GM12875 (cell line): Measurements from ENCODE around the gene MEIS3.

ENCODE experiments used
- H3K4me3 ChIP-seq: one replicate; pipeline ENCODE4 v1.5.1; 2011; ENCODE audit warnings: low read depth, low read length, control low read depth
- CTCF ChIP-seq: IDR thresholded peaks from 2 replicates; pipeline ENCODE4 v1.5.1; 2011; ENCODE audit warnings: low read depth, mild to moderate bottlenecking, control low read depth, inconsistent platforms, low read length, moderate library complexity, borderline replicate concordance; ENCODE audit not compliant: insufficient read depth

The MEIS3 gene

GRCh38 chr19:47406711-47407416 lies 12.5 kb downstream of the MEIS3 start:
- TF ChIP-seq CTCF: no peak
- no peak overlapping the region for H3K4me3 ChIP-seq

DNA sequence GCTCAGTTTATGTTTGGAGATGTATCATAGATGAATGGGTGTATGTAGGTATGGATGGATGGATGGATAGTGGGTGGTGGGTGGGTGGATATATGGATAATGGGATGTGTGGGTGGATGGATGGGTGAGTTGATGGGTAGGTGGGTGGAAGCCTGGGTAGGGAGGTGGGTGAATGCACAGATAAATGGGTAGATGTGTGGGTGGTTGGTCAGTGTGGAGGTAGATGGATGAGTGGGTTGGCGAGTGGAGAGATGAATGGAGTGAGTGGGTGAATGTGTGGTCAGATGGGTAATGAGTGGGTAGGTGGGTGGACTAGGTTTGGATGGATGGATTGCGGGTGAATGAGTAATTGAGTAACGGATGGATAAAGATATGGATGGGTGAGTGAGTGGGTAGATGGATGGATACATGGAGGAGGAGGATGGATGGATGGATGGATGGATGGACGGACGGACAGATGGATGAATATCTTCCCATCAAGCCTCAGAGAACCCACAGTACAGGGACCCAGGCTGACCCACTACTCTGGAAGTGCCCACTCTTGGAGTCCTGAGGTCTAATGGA lies 13.4 kb downstream of the MEIS3 start:
- no peak for TF ChIP-seq CTCF
- no peak overlapping the region for H3K4me3 ChIP-seq

GRCh38 chr19:47405197-47405550 lies 14.2 kb downstream of the MEIS3 start:
- TF ChIP-seq CTCF: no peak
- H3K4me3 ChIP-seq: no peak overlapping the region

DNA sequence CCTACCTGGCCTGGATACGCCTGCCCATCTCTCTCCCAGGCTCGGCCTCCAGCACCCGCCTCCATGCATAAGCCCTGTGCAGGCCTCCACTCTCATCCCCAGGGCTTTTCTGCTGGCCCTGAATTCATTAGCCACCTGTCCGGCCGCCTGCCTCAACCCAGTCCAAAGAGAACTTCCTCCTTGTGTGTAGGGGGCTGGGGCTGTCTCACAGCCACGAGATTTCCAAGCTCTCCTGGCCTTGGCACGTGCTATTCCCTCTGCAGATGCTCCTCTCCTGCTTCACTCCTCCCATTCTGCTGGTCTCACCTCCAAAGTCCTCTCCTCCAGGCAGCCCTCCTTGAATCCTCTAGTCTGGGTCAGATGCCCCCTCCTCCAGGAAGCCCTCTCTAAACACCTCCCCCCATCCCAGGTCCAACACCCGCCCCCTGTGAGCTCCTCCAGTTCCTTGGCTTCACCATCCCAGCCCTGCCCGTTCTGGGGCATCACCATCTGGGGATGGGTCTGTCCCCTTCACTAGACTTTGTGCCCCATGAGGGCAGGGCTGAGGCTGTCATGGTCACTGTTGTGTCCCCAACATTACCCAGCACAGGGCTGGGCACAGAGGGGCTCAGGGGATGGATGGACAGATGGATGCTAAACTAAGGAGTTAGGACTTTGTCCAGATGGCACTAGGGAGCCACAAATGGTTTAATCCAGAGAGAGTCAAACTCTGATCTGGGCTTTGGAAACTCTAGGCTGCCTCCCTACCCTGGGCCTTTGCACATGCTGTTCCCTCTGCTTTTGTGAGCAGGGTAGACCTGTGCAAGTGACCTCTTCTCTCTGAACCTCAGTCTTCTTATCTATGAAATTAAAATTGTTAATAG lies 14.8 kb downstream of the MEIS3 start:
- TF ChIP-seq CTCF: no peak

GRCh38 chr19:47402504-47402903 lies 16.8 kb downstream of the MEIS3 start:
- no peak for TF ChIP-seq CTCF
- H3K4me3 ChIP-seq: no peak overlapping the region

More for the DNA sequence above, 14.8 kb downstream of the MEIS3 start:
- no peak overlapping the region for H3K4me3 ChIP-seq

DNA sequence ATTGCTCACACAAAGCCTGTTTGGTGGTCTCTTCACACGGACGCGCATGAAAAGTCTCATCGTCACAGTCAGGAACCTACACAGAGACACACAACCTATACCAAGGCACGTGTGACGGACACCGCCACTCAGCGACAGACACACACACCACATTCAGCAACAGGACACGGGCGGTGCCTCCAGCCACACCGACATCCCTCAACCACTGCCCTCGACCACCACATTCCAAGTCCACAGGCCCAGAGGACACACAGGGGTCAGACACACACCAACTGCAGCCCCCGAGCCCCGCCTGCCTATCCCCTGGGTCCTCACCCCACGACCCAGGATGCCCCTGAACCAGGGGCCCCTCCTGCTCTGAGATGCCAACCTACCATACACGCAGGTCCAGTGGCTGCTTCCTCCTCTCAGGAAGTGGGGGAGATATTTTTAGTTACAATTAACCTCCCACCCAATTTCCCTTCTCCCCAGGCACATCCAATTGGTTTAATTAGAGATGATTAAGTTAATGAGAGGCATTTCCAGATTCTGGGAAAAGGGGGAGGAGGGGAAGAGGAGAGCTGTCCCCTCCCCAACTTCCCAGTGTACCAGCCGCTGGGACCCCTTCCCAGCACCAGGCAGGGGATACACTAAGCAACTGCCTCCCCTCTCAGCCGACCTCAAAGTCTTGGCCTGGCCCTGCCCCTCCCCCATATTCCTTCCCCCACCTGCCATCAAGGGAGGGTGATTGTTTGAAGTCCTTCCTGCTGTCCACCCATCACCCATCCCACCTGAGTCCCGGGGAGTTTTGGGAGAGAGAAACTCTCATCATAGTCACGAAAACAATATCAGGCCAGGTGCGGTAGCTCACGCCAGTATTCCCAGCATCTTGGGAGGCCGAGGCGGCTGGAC lies 20.4 kb downstream of the MEIS3 start:
- H3K4me3 ChIP-seq: no peak overlapping the region
- no peak for TF ChIP-seq CTCF
